Gastrocnemius medialis (tissue), 4 donors: ENCODE results near the gene OSBPL10.

Experiments
- POLR2A ChIP-seq, 2 donors: fragments of 450-650 bp; IDR thresholded peaks; one replicate each; pipeline ENCODE4 v1.6.1; 2017; ENCODE audit warnings: antibody characterized with exemption in 2 of 2, mild to moderate bottlenecking in 2 of 2, moderate library complexity in 2 of 2
- TF ChIP-seq, protein P1 (sequence below), 5 experiments: fragments of 450-650 bp in 3 of 5; fragments of 200-600 bp in 2 of 5; sonication (generic) in 2 of 5; IDR thresholded peaks in 4 of 5; conservative IDR thresholded peaks in 1 of 5; 1 replicate in 4 of 5; 2 replicates in 1 of 5; pipeline ENCODE4 v1.5.1; 2016 to 2019; ENCODE audit warnings: antibody characterized with exemption in 5 of 5, mild to moderate bottlenecking in 3 of 5, moderate library complexity in 3 of 5

DNA sequence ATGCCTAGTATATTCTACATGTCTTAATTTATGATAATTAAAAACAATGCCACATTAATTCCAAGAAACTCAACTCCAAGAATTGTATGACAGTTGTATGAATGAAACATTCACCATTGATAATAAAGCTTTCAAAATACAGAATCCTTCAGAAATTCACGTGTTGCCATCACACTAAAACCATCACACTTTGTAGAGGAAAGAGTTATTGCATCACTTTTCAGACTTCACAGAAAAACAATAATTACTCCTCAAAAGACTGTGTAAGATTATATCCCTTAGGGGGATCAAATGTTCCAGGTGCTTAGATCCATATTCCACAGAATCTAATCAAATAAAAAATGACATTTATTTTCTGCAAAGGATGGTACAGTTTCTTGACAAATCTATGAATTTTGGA is 85.0 kb downstream of the OSBPL10 start:
- TF ChIP-seq, protein P1, sequence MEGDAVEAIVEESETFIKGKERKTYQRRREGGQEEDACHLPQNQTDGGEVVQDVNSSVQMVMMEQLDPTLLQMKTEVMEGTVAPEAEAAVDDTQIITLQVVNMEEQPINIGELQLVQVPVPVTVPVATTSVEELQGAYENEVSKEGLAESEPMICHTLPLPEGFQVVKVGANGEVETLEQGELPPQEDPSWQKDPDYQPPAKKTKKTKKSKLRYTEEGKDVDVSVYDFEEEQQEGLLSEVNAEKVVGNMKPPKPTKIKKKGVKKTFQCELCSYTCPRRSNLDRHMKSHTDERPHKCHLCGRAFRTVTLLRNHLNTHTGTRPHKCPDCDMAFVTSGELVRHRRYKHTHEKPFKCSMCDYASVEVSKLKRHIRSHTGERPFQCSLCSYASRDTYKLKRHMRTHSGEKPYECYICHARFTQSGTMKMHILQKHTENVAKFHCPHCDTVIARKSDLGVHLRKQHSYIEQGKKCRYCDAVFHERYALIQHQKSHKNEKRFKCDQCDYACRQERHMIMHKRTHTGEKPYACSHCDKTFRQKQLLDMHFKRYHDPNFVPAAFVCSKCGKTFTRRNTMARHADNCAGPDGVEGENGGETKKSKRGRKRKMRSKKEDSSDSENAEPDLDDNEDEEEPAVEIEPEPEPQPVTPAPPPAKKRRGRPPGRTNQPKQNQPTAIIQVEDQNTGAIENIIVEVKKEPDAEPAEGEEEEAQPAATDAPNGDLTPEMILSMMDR (IDR thresholded peaks at IDR 0.05 in 4 of 5, conservative IDR thresholded peaks at IDR 0.05 in 1 of 5), result no peak
- no peak for TF ChIP-seq POLR2A (IDR thresholded peaks at IDR 0.05)
